H9 (cell line): ENCODE measurements around the gene IL17RE. TPM values are rescaled to one million over a fixed set of nuclear protein-coding genes. Genes with fewer than 3 reads are reported as not detected.

Experiments used
- DNase-seq: peaks from one replicate; pipeline ENCODE4 v3.0.0-alpha.2; 2017
- H2AFZ ChIP-seq: one replicate; pipeline ENCODE4 v1.6.1; 2013; ENCODE audit warnings: mild to moderate bottlenecking, low read length, control low read depth, moderate library complexity
- H2AK5ac ChIP-seq: 2 replicates; pipeline ENCODE4 v1.6.1; 2013; ENCODE audit warnings: low read length, control low read depth, mixed read lengths; ENCODE audit not compliant: insufficient read length
- H2BK120ac ChIP-seq: one replicate; pipeline ENCODE4 v1.6.1; 2013; ENCODE audit warnings: low read depth, mild to moderate bottlenecking, low read length, control low read depth, inconsistent platforms; ENCODE audit not compliant: poor library complexity, severe bottlenecking
- H2BK12ac ChIP-seq: 2 replicates; pipeline ENCODE4 v1.6.1; 2013; ENCODE audit warnings: low read length, control low read depth, mixed read lengths, low read depth; ENCODE audit not compliant: insufficient read length
- H2BK15ac ChIP-seq: 2 replicates; pipeline ENCODE4 v1.6.1; 2013; ENCODE audit warnings: low read depth, low read length, control low read depth
- H2BK20ac ChIP-seq: one replicate; pipeline ENCODE4 v1.6.1; 2013; ENCODE audit warnings: low read depth, mild to moderate bottlenecking, low read length, control low read depth, inconsistent platforms; ENCODE audit not compliant: poor library complexity, severe bottlenecking
- H2BK5ac ChIP-seq: 2 replicates; pipeline ENCODE4 v1.6.1; 2013; ENCODE audit warnings: low read length, control low read depth, mixed read lengths; ENCODE audit not compliant: insufficient read length
- H3K14ac ChIP-seq: 2 replicates; pipeline ENCODE4 v1.6.1; 2013; ENCODE audit warnings: low read length, control low read depth; ENCODE audit not compliant: insufficient read depth
- H3K18ac ChIP-seq: 2 replicates; pipeline ENCODE4 v1.6.1; 2013; ENCODE audit warnings: low read depth, mild to moderate bottlenecking, mixed read lengths, low read length, control low read depth; ENCODE audit not compliant: insufficient read length
- H3K23ac ChIP-seq: 2 replicates; pipeline ENCODE4 v1.6.1; 2013; ENCODE audit warnings: low read length, control low read depth, mixed read lengths, low read depth; ENCODE audit not compliant: insufficient read length
- H3K23me2 ChIP-seq: 2 replicates; pipeline ENCODE4 v1.6.1; 2013; ENCODE audit warnings: low read depth, mild to moderate bottlenecking, mixed read lengths, low read length, control low read depth; ENCODE audit not compliant: insufficient read length, poor library complexity, severe bottlenecking
- H3K27ac ChIP-seq: 2 replicates; pipeline ENCODE4 v1.5.1; 2013; ENCODE audit warnings: low read length, control low read depth, mixed read lengths, low read depth; ENCODE audit not compliant: insufficient read length
- H3K27me3 ChIP-seq: 2 replicates; pipeline ENCODE4 v1.6.1; 2013; ENCODE audit warnings: low read length, control low read depth, inconsistent platforms; ENCODE audit not compliant: insufficient read depth
- H3K4ac ChIP-seq: 2 replicates; pipeline ENCODE4 v1.6.1; 2013; ENCODE audit warnings: low read depth, mild to moderate bottlenecking, control low read depth, inconsistent platforms, low read length, moderate library complexity
- H3K4me1 ChIP-seq: 2 replicates; pipeline ENCODE4 v1.6.1; 2013; ENCODE audit warnings: low read length, control low read depth, inconsistent platforms; ENCODE audit not compliant: insufficient read depth
- H3K4me2 ChIP-seq: 2 replicates; pipeline ENCODE4 v1.6.1; 2013; ENCODE audit warnings: low read length, control low read depth, mixed read lengths; ENCODE audit not compliant: insufficient read length, insufficient read depth
- H3K56ac ChIP-seq: 2 replicates; pipeline ENCODE4 v1.6.1; 2013; ENCODE audit warnings: low read depth, mild to moderate bottlenecking, mixed read lengths, low read length, control low read depth; ENCODE audit not compliant: insufficient read length
- H3K79me1 ChIP-seq: 2 replicates; pipeline ENCODE4 v1.6.1; 2013; ENCODE audit warnings: low read depth, mild to moderate bottlenecking, moderate library complexity, low read length, control low read depth, inconsistent platforms; ENCODE audit not compliant: insufficient read depth, poor library complexity, severe bottlenecking
- H3K79me2 ChIP-seq: 2 replicates; pipeline ENCODE4 v1.6.1; 2013; ENCODE audit warnings: low read length, control low read depth, inconsistent platforms; ENCODE audit not compliant: insufficient read depth
- H3K9ac ChIP-seq: 2 replicates; pipeline ENCODE4 v1.6.1; 2013; ENCODE audit warnings: low read length, control low read depth, mixed read lengths; ENCODE audit not compliant: insufficient read length; ENCODE audit errors: extremely low read depth
- H3K9me3 ChIP-seq: one replicate; pipeline ENCODE4 v1.6.1; 2013; ENCODE audit warnings: low read depth, low read length, inconsistent platforms; ENCODE audit not compliant: control insufficient read depth
- H3T11ph ChIP-seq: one replicate; pipeline ENCODE4 v1.6.1; 2013; ENCODE audit warnings: mild to moderate bottlenecking, low read length, control low read depth, inconsistent platforms
- H4K20me1 ChIP-seq: one replicate; pipeline ENCODE4 v1.6.1; 2013; ENCODE audit not compliant: control insufficient read depth, insufficient read length, insufficient read depth
- H4K5ac ChIP-seq: 2 replicates; pipeline ENCODE4 v1.6.1; 2013; ENCODE audit warnings: low read depth, mild to moderate bottlenecking, mixed read lengths, low read length, control low read depth; ENCODE audit not compliant: insufficient read length
- H4K8ac ChIP-seq: replicated peaks from 2 replicates; pipeline ENCODE4 v1.6.1; 2013; ENCODE audit warnings: low read length, control low read depth, mixed read lengths, low read depth; ENCODE audit not compliant: insufficient read length
- H4K91ac ChIP-seq: 2 replicates; pipeline ENCODE4 v1.6.1; 2013; ENCODE audit warnings: low read depth, mild to moderate bottlenecking, moderate library complexity, mixed read lengths, low read length, control low read depth; ENCODE audit not compliant: insufficient read length
- H3K27ac Mint-ChIP-seq, 3 experiments: 2 replicates in 2 of 3; 3 replicates in 1 of 3; pipeline ENCODE4 v1.8.0; 2020 to 2021; ENCODE audit warnings: mixed read lengths in 3 of 3, mild to moderate bottlenecking in 1 of 3, moderate library complexity in 1 of 3
- H3K27me3 Mint-ChIP-seq: 2 replicates; pipeline ENCODE4 v1.8.0; 2021; ENCODE audit warnings: low read depth, mild to moderate bottlenecking, moderate library complexity, mixed read lengths
- H3K36me3 Mint-ChIP-seq, 3 experiments: 2 replicates in 2 of 3; 3 replicates in 1 of 3; pipeline ENCODE4 v1.8.0; 2020 to 2021; ENCODE audit warnings: low read depth in 3 of 3, mixed read lengths in 3 of 3; ENCODE audit not compliant: insufficient read depth in 1 of 3
- H3K4me1 Mint-ChIP-seq, 2 experiments: 2 replicates each; pipeline ENCODE4 v1.8.0; 2020; ENCODE audit warnings: mixed read lengths in 2 of 2
- H3K4me3 Mint-ChIP-seq, 2 experiments: 2 replicates in 1 of 2; 3 replicates in 1 of 2; pipeline ENCODE4 v1.8.0; 2020 to 2021; ENCODE audit warnings: mild to moderate bottlenecking in 2 of 2, mixed read lengths in 2 of 2, moderate library complexity in 1 of 2
- H3K9me3 Mint-ChIP-seq, 2 experiments: 2 replicates in 1 of 2; 3 replicates in 1 of 2; pipeline ENCODE4 v1.8.0; 2020; ENCODE audit warnings: mild to moderate bottlenecking in 2 of 2, mixed read lengths in 2 of 2, moderate library complexity in 1 of 2
- WGBS: extraction: QIAGEN DNeasy Blood & Tissue Kit; methylation state at CpG from one replicate; pipeline ENCODE4 v1.1.7; 2013; ENCODE audit warnings: missing lambda C conversion rate, low lambda C conversion rate, mixed read lengths; ENCODE audit not compliant: insufficient read length; ENCODE audit errors: extremely low coverage; 5-methylcytosine and 5-hydroxymethylcytosine counted together
- total RNA-seq: library from RNA; stranded (reverse); gene quantifications from 2 replicates; pipeline ENCODE4 v1.2.1, GENCODE V29; 2021
- TF ChIP-seq, protein P1 (sequence below): fragments of 200-600 bp; sonication (generic); conservative IDR thresholded peaks from 3 replicates; pipeline ENCODE4 v1.8.0; 2021; ENCODE audit warnings: antibody characterized with exemption, mild to moderate bottlenecking

The IL17RE gene
- total RNA-seq, 1 experiment from 2014 or later = 2.1 TPM

DNA sequence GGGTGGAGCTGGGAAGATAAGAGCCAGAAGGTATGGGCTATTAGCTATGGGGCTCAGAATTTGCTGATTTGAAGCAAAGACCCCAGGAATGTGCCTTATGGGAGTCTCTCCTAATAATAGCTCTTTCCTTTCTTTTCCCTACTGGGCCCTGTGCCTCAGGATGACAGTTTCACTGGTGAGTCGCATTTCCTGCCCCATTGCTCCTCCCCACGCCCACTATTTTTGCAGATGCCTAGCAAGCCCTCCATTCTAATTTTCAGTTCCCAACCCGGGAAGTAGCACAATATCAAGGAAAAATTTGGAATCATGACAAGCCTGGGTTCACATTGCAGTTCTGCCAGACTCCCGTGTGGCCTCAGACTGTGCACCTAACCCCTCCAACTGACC lies 583 bp downstream of the IL17RE start:
- Histone ChIP-seq H3K56ac (no peak overlapping the region), H3K18ac (no peak overlapping the region), H3K23ac (no peak overlapping the region), H3T11ph (no peak overlapping the region), H3K79me1 (no peaks in the 10 kb centered on the region), H3K79me2 (no peaks in the 10 kb centered on the region), H2BK12ac (no peak overlapping the region), H2BK120ac (no peak overlapping the region), H2AFZ (no peak overlapping the region), H2BK5ac (no peak overlapping the region), H3K4me2 (peak overlapping the region; percentile 9), H3K4ac (no peak overlapping the region), H4K20me1 (no peaks in the 10 kb centered on the region), H2BK15ac (no peak overlapping the region), H3K14ac (0 out of 2 replicates have a peak overlapping the region, but pooled peaks have one; percentile 25), H4K91ac (no peak overlapping the region), H3K27me3 (no peaks in the 10 kb centered on the region), H4K8ac (no peak overlapping the region), H3K9ac (no peak overlapping the region), H2BK20ac (no peak overlapping the region), H4K5ac (no peak overlapping the region), H3K27ac (no peak overlapping the region), H3K9me3 (no peaks in the 10 kb centered on the region), H2AK5ac (no peak overlapping the region), H3K23me2 (no peaks in the 10 kb centered on the region), H3K4me1 (no peaks in the 10 kb centered on the region; the same call in 1 of the 2 replicates)
- TF ChIP-seq, protein P1, sequence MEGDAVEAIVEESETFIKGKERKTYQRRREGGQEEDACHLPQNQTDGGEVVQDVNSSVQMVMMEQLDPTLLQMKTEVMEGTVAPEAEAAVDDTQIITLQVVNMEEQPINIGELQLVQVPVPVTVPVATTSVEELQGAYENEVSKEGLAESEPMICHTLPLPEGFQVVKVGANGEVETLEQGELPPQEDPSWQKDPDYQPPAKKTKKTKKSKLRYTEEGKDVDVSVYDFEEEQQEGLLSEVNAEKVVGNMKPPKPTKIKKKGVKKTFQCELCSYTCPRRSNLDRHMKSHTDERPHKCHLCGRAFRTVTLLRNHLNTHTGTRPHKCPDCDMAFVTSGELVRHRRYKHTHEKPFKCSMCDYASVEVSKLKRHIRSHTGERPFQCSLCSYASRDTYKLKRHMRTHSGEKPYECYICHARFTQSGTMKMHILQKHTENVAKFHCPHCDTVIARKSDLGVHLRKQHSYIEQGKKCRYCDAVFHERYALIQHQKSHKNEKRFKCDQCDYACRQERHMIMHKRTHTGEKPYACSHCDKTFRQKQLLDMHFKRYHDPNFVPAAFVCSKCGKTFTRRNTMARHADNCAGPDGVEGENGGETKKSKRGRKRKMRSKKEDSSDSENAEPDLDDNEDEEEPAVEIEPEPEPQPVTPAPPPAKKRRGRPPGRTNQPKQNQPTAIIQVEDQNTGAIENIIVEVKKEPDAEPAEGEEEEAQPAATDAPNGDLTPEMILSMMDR = no peak
- H3K27me3 Mint-ChIP-seq = no peaks in the 10 kb centered on the region
- no peaks in the 10 kb centered on the region for H3K9me3 Mint-ChIP-seq
- H3K27ac Mint-ChIP-seq = no peak overlapping the region
- WGBS = no CpG with 5 or more reads among the region's 4 CpGs
- no peak for DNase-seq
- peaks cover 15 to 27% of the 10 kb centered on the region in 2 experiments for H3K4me1 Mint-ChIP-seq
- no peaks in the 10 kb centered on the region for H3K36me3 Mint-ChIP-seq
- no peak overlapping the region; a peak in 1 of 5 replicates for H3K4me3 Mint-ChIP-seq
